MM.1S (cell line): ENCODE results near the gene PRRG1.

ENCODE experiments used
- CTCF ChIP-seq: fragments of 300-600 bp; sonication (generic); IDR thresholded peaks from 2 replicates; pipeline ENCODE4 v1.5.1; 2016; ENCODE audit warnings: antibody characterized with exemption, low read length, mixed read lengths
- EZH2 ChIP-seq: fragments of 300-600 bp; sonication (generic); optimal IDR thresholded peaks from 2 replicates; pipeline ENCODE3; 2017; ENCODE audit warnings: low read depth, mild to moderate bottlenecking, antibody characterized with exemption, low read length, mixed read lengths

GRCh38 chrX:37445182-37445581 is 96.0 kb downstream of the PRRG1 start:
- TF ChIP-seq CTCF (no peak), EZH2 (no peak)
